Mesodermal cell (in vitro differentiated cells): ENCODE data around the gene SKA1.
"Not testable (repeated sequence)": the region's sequence is repeated elsewhere in the genome, so short reads cannot be mapped to it uniquely, and the experiment has no call there.

Source experiments
- H3K27ac ChIP-seq: 2 replicates; pipeline ENCODE4 v1.7.0; 2013; ENCODE audit warnings: mild to moderate bottlenecking, low read depth, low read length, moderate library complexity; ENCODE audit not compliant: severe bottlenecking
- H3K36me3 ChIP-seq: 2 replicates; pipeline ENCODE4 v1.7.1; 2013; ENCODE audit warnings: mild to moderate bottlenecking, low read length, moderate library complexity; ENCODE audit not compliant: control insufficient read depth, insufficient read depth
- H3K4me1 ChIP-seq: one replicate; pipeline ENCODE4 v1.7.1; 2013; ENCODE audit warnings: mild to moderate bottlenecking, low read length; ENCODE audit not compliant: insufficient read depth, control insufficient read depth, poor library complexity, severe bottlenecking
- H3K4me3 ChIP-seq: 2 replicates; pipeline ENCODE4 v1.7.0; 2013; ENCODE audit warnings: low read length, control low read depth, mild to moderate bottlenecking; ENCODE audit not compliant: insufficient read depth, poor library complexity, severe bottlenecking; ENCODE audit errors: extremely low read depth
- H3K9me3 ChIP-seq: 2 replicates; pipeline ENCODE4 v1.7.1; 2013; ENCODE audit warnings: mild to moderate bottlenecking, low read length, moderate library complexity; ENCODE audit not compliant: control insufficient read depth
- WGBS, 2 experiments: methylation state at CpG; one replicate each; pipeline ENCODE4 v1.1.5; 2013; ENCODE audit warnings: missing lambda C conversion rate in 2 of 2; ENCODE audit not compliant: insufficient coverage in 2 of 2; 5-methylcytosine and 5-hydroxymethylcytosine counted together

SKA1 gene

DNA sequence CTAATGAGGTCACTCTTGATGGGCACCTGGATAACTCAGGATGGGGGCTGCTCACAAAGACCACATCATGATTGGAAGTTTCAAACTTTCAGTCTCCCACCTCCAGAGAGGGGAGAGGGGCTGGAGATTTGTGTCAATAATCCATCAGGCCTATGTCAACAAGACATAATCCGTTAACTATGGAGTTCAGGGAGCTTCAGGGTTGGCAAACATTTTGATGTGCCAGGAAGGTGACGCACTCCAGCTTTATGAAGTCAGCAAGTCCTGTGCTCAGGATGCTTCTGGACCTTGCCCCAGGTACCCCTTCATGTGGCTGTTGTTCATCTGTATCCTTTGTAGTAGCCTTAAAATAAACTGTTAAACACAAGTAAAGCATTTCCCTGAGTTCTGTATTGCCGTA is 19.0 kb downstream of the SKA1 start:
- H3K9me3 ChIP-seq: no peaks in the 10 kb centered on the region
- WGBS, 2 experiments: 94 to 95% methylated on average over 3 of the region's 3 CpGs
- peaks cover 18% of the 10 kb centered on the region for H3K4me1 ChIP-seq
- H3K36me3 ChIP-seq: peaks cover 30% of the 10 kb centered on the region
- H3K4me3 ChIP-seq: no peak overlapping the region
- H3K27ac ChIP-seq: no peak overlapping the region

DNA sequence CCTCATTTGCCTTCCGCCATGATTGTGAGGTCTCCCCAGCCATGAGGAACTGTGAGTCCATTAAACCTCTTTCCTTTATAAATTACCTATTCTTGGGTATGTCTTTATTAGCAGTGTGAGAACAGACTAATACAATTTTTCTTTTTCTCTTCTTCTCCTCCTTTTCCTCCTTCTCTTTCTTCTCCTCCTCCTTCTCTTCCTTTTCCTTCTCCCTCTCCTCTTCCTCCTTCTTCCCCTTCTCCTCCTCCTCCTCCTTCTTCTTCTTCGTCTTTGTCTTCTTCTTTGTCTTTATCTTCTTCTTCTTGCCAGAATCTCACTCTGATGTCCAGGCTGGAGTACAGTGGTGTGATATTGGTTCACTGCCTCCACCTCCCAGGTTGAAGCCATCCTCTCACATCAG is 20.2 kb downstream of the SKA1 start:
- peaks cover 26% of the 10 kb centered on the region for H3K36me3 ChIP-seq
- WGBS, 2 experiments: 100% methylated on average over 1 of the region's 2 CpGs; no CpG with 5 or more reads in 1 of the 2 experiments

DNA sequence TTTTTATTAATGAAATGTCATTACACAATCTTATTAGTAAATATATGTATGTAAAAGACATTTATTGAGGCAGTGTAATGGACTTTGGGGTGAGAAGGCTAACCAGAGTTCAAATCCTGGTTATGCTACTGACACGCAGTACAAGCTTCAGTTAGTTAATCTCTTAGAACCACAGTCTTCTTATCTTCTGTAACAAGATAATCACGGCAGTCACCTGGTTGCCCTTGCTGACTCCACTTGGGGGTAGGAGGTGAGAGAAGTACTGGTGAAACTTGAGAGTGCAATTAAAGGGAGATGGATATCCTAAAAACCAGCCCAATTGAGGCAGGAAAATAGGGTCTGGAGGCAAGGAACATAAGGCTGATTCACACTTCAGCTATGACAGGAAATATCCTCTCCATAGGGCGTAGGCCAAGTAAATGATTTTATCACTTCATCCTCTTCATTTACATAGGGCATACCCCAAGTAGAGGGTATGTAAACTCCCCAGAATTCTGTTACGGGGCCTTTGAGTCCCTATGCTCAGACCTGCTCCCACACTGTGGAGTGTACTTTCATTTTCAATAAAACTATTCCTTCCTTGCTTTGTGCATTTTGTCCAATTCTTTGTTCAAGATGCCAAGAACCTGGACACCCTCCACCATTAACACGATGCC is 21.3 kb downstream of the SKA1 start:
- Histone ChIP-seq H3K9me3 (no peaks in the 10 kb centered on the region), H3K4me1 (peaks cover 30% of the 10 kb centered on the region), H3K27ac (no peak overlapping the region), H3K36me3 (peaks cover 26% of the 10 kb centered on the region), H3K4me3 (no peak overlapping the region)
- 40 to 100% methylated on average over 1 of the region's 5 CpGs for WGBS, 2 experiments

More for the DNA sequence above, 20.2 kb downstream of the SKA1 start:
- H3K9me3 ChIP-seq: no peaks in the 10 kb centered on the region
- H3K4me1 ChIP-seq: peaks cover 27% of the 10 kb centered on the region
- no peak overlapping the region for H3K27ac ChIP-seq
- no peak overlapping the region for H3K4me3 ChIP-seq

DNA sequence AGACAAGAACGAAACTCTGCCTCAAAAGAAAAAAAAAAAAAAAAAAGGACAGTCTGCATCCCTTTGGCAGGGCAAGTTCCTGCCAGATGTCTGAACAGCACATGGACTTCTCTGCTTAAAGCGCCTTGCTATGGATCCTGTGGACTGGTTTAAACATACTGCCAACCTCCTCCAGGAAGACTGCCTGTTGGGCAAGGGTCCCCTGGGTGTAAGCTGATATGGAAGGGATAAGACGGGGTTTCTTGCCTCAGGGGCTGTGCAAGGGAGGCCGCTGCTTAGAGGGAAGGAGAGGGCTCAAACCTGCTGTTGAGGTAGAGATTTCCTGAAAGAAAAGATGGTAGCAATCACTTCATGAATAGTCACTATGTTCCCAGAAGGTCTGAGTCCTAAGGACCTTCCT is 22.2 kb downstream of the SKA1 start:
- H3K4me3 ChIP-seq: no peak overlapping the region
- no peak overlapping the region for H3K27ac ChIP-seq
- WGBS, 2 experiments: 77 to 86% methylated on average over 3 to 4 of the region's 4 CpGs
- H3K36me3 ChIP-seq: peaks cover 26% of the 10 kb centered on the region
- H3K9me3 ChIP-seq: no peaks in the 10 kb centered on the region
- H3K4me1 ChIP-seq: peaks cover 36% of the 10 kb centered on the region

DNA sequence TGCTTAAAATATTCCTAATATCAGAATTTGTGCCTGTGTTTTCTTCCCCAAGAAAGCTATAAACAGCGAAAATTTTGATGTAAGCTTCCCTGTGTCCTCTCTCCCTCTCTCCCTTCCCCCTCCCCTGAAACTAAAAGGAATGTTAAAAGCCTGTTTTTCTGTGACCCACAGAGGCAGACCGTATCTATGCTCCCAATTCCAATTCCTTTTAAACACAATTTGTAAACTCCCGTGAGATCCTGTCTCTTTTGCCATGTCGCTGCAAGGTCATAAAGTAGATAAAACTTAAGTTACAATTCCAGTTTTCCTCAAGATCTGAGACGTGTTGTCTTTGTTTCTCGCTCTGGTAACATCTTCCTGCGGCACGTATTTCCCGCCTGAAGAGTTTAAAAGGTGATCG is 23.3 kb downstream of the SKA1 start:
- H3K4me3 ChIP-seq: no peak overlapping the region
- no peaks in the 10 kb centered on the region for H3K9me3 ChIP-seq
- H3K36me3 ChIP-seq: peaks cover 18% of the 10 kb centered on the region
- peaks cover 37% of the 10 kb centered on the region for H3K4me1 ChIP-seq
- 13 to 31% methylated on average over 5 to 6 of the region's 10 CpGs for WGBS, 2 experiments
- peak overlapping the region; percentile 16 for H3K27ac ChIP-seq

DNA sequence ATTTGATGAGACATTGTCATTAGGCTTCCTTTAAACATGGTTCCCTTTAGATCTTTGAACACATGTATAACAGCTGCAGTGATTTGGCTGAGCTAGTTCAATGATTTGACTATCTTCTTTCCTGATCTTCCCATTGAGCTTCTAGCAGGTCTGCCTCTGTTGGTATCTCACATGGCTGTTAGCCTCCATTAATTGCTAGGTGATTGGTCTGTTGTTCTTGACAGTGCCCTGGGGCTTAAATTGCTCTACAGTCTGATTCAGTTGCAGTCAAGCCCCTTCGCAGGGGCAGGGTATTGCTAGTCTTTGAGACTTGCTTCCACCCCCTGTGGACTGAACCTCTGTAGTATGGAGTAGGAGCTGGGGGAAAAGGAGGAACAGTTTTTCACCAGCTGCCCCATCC is 24.1 kb downstream of the SKA1 start:
- Histone ChIP-seq H3K27ac (no peak overlapping the region), H3K4me1 (peaks cover 37% of the 10 kb centered on the region)

DNA sequence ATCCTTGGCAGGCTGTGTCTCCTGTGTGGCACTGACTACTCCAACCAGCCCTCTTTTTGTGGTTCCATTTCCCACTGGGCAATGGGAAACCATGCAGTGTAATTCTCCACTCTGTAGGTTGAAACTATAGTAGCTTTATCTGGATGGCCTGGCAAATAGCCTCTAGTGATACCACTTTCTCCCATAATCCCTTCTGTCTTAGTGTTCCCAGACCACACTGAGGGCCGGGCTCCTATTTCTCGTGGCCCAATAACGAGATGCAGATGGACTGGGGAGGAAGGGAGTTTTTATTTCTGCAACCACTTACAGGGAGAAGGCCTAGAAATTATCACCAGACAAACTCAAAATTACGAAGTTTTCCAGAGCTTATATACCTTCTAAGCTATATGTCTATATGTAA is 24.7 kb downstream of the SKA1 start:
- no CpG with 5 or more reads among the region's 4 CpGs for WGBS, 2 experiments
- Histone ChIP-seq H3K4me1 (peaks cover 37% of the 10 kb centered on the region), H3K4me3 (no peak overlapping the region), H3K27ac (no peak overlapping the region), H3K9me3 (no peaks in the 10 kb centered on the region), H3K36me3 (peaks cover 6% of the 10 kb centered on the region)

More for the DNA sequence above, 24.1 kb downstream of the SKA1 start:
- no CpG with 5 or more reads among the region's 1 CpG for WGBS, 2 experiments
- H3K9me3 ChIP-seq: no peaks in the 10 kb centered on the region
- no peak overlapping the region for H3K4me3 ChIP-seq
- peaks cover 9% of the 10 kb centered on the region for H3K36me3 ChIP-seq

DNA sequence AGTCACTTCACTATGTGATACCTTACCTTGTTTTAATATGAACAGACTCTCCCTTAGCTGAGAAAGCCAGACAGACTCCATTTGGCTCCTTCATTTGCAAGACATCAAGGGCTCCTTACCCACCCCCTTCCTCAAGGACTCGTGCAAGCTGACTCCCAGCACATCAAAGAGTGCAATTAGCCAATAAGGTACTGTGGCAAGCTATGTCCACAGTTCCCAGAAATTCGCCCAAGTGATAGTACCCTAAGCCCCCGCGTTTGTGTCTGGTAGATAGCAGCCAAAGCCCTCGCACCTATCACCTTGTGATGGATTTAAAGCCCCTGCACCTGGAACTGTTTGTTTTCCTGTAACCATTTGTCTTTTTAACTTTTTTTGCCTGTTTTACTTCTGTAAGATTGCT is 25.6 kb downstream of the SKA1 start:
- not testable (repeated sequence) for H3K4me3 ChIP-seq, H3K36me3 ChIP-seq, H3K27ac ChIP-seq, H3K9me3 ChIP-seq
- 8 to 14% methylated on average over 5 of the region's 5 CpGs for WGBS, 2 experiments
- H3K4me1 ChIP-seq: peaks cover 37% of the 10 kb centered on the region

DNA sequence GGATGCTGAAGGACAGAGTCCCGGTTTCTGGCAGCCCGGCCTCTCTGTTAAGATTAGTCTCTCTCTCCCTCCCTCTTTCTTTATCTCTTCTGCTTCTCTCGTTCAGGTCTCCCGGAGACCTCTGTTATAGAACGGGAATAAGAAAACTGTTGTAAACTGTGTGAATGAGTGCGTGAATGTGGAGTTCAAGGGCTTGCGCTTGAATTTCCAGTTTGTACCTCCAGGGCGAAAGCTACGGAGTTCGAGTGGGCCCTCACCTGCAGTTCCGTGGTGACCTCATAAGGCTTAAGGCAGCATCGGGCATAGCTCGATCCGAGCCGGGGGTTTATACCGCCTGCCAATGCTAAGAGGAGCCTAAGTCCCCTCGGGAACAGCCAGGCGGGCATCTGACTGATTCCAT is 26.4 kb downstream of the SKA1 start:
- peaks cover 32% of the 10 kb centered on the region for H3K4me1 ChIP-seq
- WGBS, 2 experiments: 38 to 55% methylated on average over 9 to 11 of the region's 18 CpGs
- no peak overlapping the region for H3K4me3 ChIP-seq
- H3K36me3 ChIP-seq: no peaks in the 10 kb centered on the region
- no peak overlapping the region for H3K27ac ChIP-seq
- no peaks in the 10 kb centered on the region for H3K9me3 ChIP-seq

DNA sequence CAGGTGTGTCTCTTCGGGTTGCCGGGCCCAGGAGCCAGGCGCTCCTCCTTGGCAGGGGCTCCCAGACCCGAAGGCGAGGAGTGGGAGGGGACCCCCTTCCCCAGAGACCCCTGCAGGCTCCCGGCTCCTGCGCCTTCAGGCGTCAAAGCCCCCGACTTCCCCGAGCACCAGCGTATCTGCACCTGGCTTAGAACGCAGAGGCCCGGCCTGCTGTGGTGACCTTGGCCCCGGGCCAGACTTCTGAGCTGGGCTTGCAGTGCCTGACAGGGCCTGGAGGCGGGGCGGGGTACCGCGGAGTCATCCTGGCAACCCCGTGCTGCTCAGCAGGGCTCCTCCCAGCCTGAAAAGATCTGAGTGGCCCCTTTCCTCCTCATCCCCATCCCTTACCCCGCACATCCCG is 27.0 kb downstream of the SKA1 start:
- Histone ChIP-seq H3K36me3 (no peaks in the 10 kb centered on the region), H3K9me3 (no peaks in the 10 kb centered on the region), H3K27ac (no peak overlapping the region), H3K4me3 (peak overlapping the region; percentile 1), H3K4me1 (peaks cover 31% of the 10 kb centered on the region)
- 14 to 15% methylated on average over 15 to 16 of the region's 21 CpGs for WGBS, 2 experiments

DNA sequence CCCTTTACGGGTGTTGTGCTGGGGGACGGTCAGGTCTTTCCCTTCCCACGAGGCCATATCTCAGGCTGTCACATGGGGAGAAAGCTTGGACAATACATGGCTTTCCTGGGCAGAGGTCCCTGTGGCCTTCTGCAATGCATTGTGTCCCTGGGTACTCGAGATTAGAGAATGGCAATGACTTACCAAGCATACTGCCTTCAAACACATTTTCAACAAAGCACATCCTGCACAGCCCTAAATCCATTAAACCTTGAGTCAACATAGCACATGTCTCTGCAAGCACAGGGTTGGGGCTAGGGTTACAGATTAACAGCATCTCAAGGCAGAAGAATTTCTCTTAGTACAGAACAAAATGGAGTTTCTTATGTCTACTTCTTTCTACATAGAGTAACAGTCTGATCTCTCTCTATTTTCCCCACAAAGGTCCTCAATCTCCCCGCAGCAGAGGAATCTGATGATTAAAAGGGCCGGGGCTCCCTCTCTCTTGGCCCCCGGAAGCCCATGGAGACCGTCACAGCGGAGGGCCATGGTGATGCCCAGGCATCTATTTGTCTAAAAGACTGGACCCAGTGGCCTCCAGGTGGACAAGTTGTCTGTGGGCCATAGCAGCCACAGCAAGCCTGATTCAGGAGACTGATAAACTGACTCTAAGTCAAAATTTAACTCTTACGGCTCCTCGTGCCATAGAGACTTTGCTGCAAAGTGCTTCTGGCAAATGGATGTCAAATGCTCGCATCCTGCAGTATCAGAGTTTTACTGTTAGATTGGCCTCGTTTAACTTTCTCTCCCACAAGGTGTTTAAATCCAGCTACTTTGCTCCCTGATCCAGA is 30.1 kb downstream of the SKA1 start:
- not testable (repeated sequence) for H3K9me3 ChIP-seq, H3K4me3 ChIP-seq, H3K36me3 ChIP-seq
- peak overlapping the region; percentile 41 for H3K27ac ChIP-seq
- WGBS, 2 experiments: 82 to 90% methylated on average over 12 to 13 of the region's 13 CpGs
- peaks cover 10% of the 10 kb centered on the region for H3K4me1 ChIP-seq
